Smooth muscle cell (in vitro differentiated cells): ENCODE measurements around the gene RERE. TPM values are rescaled to one million over a fixed set of nuclear protein-coding genes. Genes with fewer than 3 reads are reported as not detected.

Source experiments
- DNase-seq: peaks from one replicate; lab custom pipeline; 2025; ENCODE audit not compliant: unreplicated experiment; lab: John Stamatoyannopoulos, UW
- H2AFZ ChIP-seq: fragments of 200-600 bp; sonication (generic); 2 replicates; pipeline ENCODE4 v1.6.0; 2016; ENCODE audit warnings: antibody characterized with exemption, low read depth, mild to moderate bottlenecking
- H3F3A ChIP-seq: fragments of 200-600 bp; sonication (generic); 2 replicates; pipeline ENCODE4 v1.6.0; 2017; ENCODE audit warnings: antibody characterized with exemption, low read depth
- H3K27ac ChIP-seq: fragments of 200-600 bp; sonication (generic); 2 replicates; pipeline ENCODE4 v1.5.1; 2016; ENCODE audit warnings: low read depth, mild to moderate bottlenecking
- H3K27me3 ChIP-seq: fragments of 200-600 bp; sonication (generic); 2 replicates; pipeline ENCODE4 v1.6.1; 2016; ENCODE audit warnings: low read depth, mild to moderate bottlenecking
- H3K36me3 ChIP-seq: fragments of 200-600 bp; sonication (generic); 2 replicates; pipeline ENCODE4 v1.5.1; 2016; ENCODE audit warnings: low read depth
- H3K4me1 ChIP-seq: fragments of 200-600 bp; sonication (generic); 2 replicates; pipeline ENCODE4 v1.5.1; 2016; ENCODE audit warnings: low read depth
- H3K4me2 ChIP-seq: fragments of 200-600 bp; sonication (generic); 2 replicates; pipeline ENCODE4 v1.6.0; 2016; ENCODE audit warnings: mild to moderate bottlenecking
- H3K4me3 ChIP-seq: fragments of 200-600 bp; sonication (generic); 2 replicates; pipeline ENCODE4 v1.5.1; 2016; ENCODE audit warnings: mild to moderate bottlenecking
- H3K79me2 ChIP-seq: fragments of 200-600 bp; sonication (generic); 2 replicates; pipeline ENCODE4 v1.6.0; 2016; ENCODE audit warnings: low read depth, mild to moderate bottlenecking
- H3K9ac ChIP-seq: fragments of 200-600 bp; sonication (generic); 2 replicates; pipeline ENCODE4 v1.6.0; 2016; ENCODE audit warnings: low read depth
- H3K9me3 ChIP-seq: fragments of 200-600 bp; sonication (generic); replicated peaks from 2 replicates; pipeline ENCODE4 v1.5.1; 2016; ENCODE audit warnings: low read depth
- H4K20me1 ChIP-seq: fragments of 200-600 bp; sonication (generic); 2 replicates; pipeline ENCODE4 v1.6.0; 2016; ENCODE audit warnings: low read depth
- WGBS: methylation state at CpG from one replicate; pipeline ENCODE4 v1.1.7; 2016; ENCODE audit warnings: low lambda C conversion rate; 5-methylcytosine and 5-hydroxymethylcytosine counted together
- polyA plus RNA-seq: library from polyadenylated mRNA; unstranded; fragments of >200 nt; fragmentation: Nextera tagmentation; extraction: Ambion mirVana; gene quantifications from 2 replicates; pipeline ENCODE4 v1.2.1, GENCODE V29; 2016
- total RNA-seq: library from RNA; depleted of rRNA; stranded (reverse); fragments of >200 nt; gene quantifications from 2 replicates; pipeline ENCODE4 v1.2.3, GENCODE V29; 2014
- TF ChIP-seq, protein P1 (sequence below): fragments of 200-600 bp; sonication (generic); IDR thresholded peaks from 2 replicates; pipeline ENCODE4 v1.5.1; 2017; ENCODE audit warnings: borderline replicate concordance, mild to moderate bottlenecking, antibody characterized with exemption; ENCODE audit not compliant: insufficient read depth, poor library complexity, severe bottlenecking

RERE gene
- total and polyA plus RNA-seq, 2 experiments from 2014 or later = 45.6 to 59.2 TPM

DNA sequence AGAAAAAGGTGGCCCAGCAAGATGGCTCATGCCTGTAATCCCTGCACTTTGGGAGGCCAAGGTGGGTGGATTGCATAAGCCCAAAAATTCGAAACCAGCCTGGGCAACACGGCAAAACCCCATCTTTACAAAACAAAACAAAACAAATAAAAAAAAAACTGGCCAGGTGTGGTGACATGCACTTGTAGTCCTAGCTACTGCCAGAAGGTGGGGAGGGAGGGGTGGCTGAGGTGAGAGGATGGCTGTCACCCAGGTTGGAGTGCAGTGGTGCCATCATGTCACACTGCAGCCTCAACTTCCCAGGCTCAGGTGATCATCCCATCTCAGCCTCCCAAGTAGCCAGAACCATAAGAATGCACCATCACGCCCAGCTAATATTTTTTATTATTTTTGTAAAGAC, 22.8 kb downstream of the RERE start:
- H3K27me3 ChIP-seq = no peaks in the 10 kb centered on the region
- H3K4me1 ChIP-seq = peaks cover 3% of the 10 kb centered on the region
- no peak overlapping the region for H2AFZ ChIP-seq
- H4K20me1 ChIP-seq = peaks cover 94% of the 10 kb centered on the region
- WGBS = 93% methylated on average over 3 of the region's 3 CpGs
- H3K4me2 ChIP-seq = no peak overlapping the region
- no peak overlapping the region for H3K9ac ChIP-seq
- peaks cover 74% of the 10 kb centered on the region for H3K79me2 ChIP-seq
- no peaks in the 10 kb centered on the region for H3K36me3 ChIP-seq
- no peaks in the 10 kb centered on the region for H3K9me3 ChIP-seq
- TF ChIP-seq, protein P1, sequence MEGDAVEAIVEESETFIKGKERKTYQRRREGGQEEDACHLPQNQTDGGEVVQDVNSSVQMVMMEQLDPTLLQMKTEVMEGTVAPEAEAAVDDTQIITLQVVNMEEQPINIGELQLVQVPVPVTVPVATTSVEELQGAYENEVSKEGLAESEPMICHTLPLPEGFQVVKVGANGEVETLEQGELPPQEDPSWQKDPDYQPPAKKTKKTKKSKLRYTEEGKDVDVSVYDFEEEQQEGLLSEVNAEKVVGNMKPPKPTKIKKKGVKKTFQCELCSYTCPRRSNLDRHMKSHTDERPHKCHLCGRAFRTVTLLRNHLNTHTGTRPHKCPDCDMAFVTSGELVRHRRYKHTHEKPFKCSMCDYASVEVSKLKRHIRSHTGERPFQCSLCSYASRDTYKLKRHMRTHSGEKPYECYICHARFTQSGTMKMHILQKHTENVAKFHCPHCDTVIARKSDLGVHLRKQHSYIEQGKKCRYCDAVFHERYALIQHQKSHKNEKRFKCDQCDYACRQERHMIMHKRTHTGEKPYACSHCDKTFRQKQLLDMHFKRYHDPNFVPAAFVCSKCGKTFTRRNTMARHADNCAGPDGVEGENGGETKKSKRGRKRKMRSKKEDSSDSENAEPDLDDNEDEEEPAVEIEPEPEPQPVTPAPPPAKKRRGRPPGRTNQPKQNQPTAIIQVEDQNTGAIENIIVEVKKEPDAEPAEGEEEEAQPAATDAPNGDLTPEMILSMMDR = no peak
- no peaks in the 10 kb centered on the region for H3F3A ChIP-seq
- no peak overlapping the region for H3K4me3 ChIP-seq
- DNase-seq = no peak
- no peak overlapping the region for H3K27ac ChIP-seq

DNA sequence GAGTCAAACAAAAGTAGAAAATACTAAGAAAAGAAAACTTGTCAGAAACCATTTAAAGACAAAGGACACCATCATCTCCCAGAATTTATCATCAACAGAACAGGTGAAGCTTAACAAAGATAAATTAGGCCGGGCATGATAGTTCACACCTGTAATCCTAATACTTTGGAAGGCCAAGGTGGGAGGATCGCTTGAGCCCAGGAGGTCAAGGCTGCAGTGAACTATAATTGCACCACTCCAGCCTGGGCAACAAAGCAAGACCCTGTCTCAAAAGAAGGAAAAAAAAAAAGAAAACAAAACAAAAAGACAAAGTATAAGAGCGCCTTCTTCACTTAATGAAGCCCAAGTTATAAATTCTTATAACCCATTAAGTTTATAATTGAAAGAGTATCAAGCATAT, 25.6 kb downstream of the RERE start:
- H2AFZ ChIP-seq = no peak overlapping the region
- peaks cover 92% of the 10 kb centered on the region for H4K20me1 ChIP-seq
- H3K4me1 ChIP-seq = peaks cover 4% of the 10 kb centered on the region
- peaks cover 61% of the 10 kb centered on the region for H3K79me2 ChIP-seq
- WGBS = 96% methylated on average over 3 of the region's 3 CpGs
- no peak overlapping the region for H3K4me3 ChIP-seq
- no peak overlapping the region for H3K9ac ChIP-seq
- H3F3A ChIP-seq = no peaks in the 10 kb centered on the region
- TF ChIP-seq, protein P1 = no peak
- H3K4me2 ChIP-seq = no peak overlapping the region
- no peak for DNase-seq
- H3K27me3 ChIP-seq = no peaks in the 10 kb centered on the region
- H3K36me3 ChIP-seq = no peaks in the 10 kb centered on the region
- H3K9me3 ChIP-seq = no peaks in the 10 kb centered on the region
- H3K27ac ChIP-seq = no peak overlapping the region

DNA sequence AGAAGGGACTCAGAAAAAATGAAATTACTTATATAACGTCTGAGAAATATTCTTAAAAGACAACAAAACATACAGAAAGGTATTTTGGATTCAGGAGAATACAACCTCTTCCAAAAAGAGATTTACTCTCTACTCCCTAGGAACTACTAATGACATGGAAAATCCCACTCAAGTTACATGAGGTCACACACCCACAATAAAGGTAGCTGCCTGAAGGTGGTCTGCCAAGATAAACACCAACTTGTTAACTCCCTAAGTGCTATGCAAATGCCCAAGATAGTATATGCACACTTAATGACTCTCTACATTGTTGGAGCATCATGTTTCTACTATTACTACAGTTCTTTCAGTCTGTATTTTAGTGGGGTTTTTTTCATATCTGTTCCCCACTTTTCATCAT, 26.5 kb downstream of the RERE start:
- Histone ChIP-seq H2AFZ (no peak overlapping the region), H3K9me3 (no peaks in the 10 kb centered on the region), H3K36me3 (no peaks in the 10 kb centered on the region), H3K27me3 (no peaks in the 10 kb centered on the region), H3K9ac (no peak overlapping the region), H3F3A (no peaks in the 10 kb centered on the region), H4K20me1 (peaks cover 92% of the 10 kb centered on the region), H3K27ac (no peak overlapping the region), H3K79me2 (peaks cover 62% of the 10 kb centered on the region), H3K4me1 (peaks cover 4% of the 10 kb centered on the region), H3K4me2 (no peak overlapping the region), H3K4me3 (no peak overlapping the region)
- DNase-seq = no peak
- WGBS = 74% methylated on average over 1 of the region's 1 CpG
- TF ChIP-seq, protein P1 = no peak

DNA sequence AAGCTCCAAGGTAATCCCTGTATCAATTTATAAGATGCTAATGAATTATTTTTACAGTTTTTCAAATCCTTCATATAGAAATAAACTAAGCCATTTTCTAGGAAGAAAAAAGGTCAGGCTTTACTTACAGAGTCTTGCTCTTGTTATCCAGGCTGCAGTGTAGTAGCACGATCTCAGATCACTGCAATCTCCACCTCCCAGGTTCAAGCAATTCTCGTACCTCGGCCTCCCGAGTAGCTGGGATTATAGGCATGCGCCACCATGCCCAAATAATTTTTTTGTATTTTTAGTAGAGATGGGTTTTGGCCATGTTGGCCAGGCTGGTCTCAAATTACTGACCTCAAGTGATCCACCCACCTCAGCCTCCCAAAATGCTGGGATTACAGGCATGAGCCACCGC, 27.0 kb downstream of the RERE start:
- Histone ChIP-seq H3F3A (no peaks in the 10 kb centered on the region), H3K27ac (no peak overlapping the region), H3K4me3 (no peak overlapping the region), H3K79me2 (peaks cover 63% of the 10 kb centered on the region), H3K27me3 (no peaks in the 10 kb centered on the region), H3K4me1 (peaks cover 4% of the 10 kb centered on the region), H2AFZ (no peak overlapping the region), H3K36me3 (no peaks in the 10 kb centered on the region), H3K4me2 (no peak overlapping the region), H3K9ac (no peak overlapping the region), H4K20me1 (peaks cover 93% of the 10 kb centered on the region), H3K9me3 (no peaks in the 10 kb centered on the region)
- TF ChIP-seq, protein P1 = no peak
- DNase-seq = no peak
- 84% methylated on average over 6 of the region's 6 CpGs for WGBS
